Lower leg skin (tissue), 3 donors: Measurements from ENCODE around the gene CLDN12.

Experiments
- CTCF ChIP-seq, 3 donors: fragments of 450-650 bp; IDR thresholded peaks; one replicate each; pipeline ENCODE4 v1.5.1; 2016; ENCODE audit warnings: antibody characterized with exemption in 3 of 3, mild to moderate bottlenecking in 3 of 3, moderate library complexity in 2 of 3
- POLR2A ChIP-seq, 2 donors: fragments of 450-650 bp; IDR thresholded peaks; one replicate each; pipeline ENCODE4 v1.6.1; 2016 to 2017; ENCODE audit warnings: antibody characterized with exemption in 2 of 2, mild to moderate bottlenecking in 1 of 2, moderate library complexity in 1 of 2

DNA sequence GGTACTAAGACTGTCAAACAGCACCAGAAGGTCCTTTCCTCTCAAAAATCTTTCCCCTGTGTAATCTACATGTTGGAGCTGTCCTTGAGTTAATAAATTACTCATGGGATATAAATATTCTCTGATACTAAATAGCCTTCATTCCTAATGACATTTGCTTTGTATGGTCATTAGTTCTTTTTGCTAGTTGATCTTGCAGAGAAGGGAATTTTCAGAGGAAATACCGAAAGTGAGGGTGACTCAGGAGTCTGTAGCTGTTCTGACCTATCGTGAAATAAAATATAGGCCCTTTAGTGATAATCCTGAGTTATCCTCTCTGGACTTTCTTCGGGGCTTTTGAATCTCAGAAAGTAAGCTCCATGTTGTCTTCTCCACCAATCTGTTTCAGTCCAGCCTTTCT is 19.4 kb upstream of the CLDN12 start:
- no peak for TF ChIP-seq CTCF (IDR thresholded peaks at IDR 0.05)
- no peak for TF ChIP-seq POLR2A (IDR thresholded peaks at IDR 0.05)
